Kidney epithelial cell (primary cell): Measurements from ENCODE around the gene MIGA1. TPM values are rescaled to one million over a fixed set of nuclear protein-coding genes. Genes with fewer than 3 reads are reported as not detected.
"Not testable (repeated sequence)": the region's sequence is repeated elsewhere in the genome, so short reads cannot be mapped to it uniquely, and the experiment has no call there.

ENCODE experiments used
- DNase-seq: peaks from one replicate; pipeline ENCODE4 v3.0.0-alpha.2; 2010; ENCODE audit warnings: low read depth
- H3K27me3 ChIP-seq: 2 replicates; pipeline ENCODE4 v1.6.0; 2011; ENCODE audit warnings: low read length; ENCODE audit not compliant: control insufficient read depth, insufficient read depth
- H3K36me3 ChIP-seq: 2 replicates; pipeline ENCODE4 v1.5.1; 2011; ENCODE audit warnings: low read length; ENCODE audit not compliant: control insufficient read depth, insufficient read depth
- H3K4me3 ChIP-seq: 2 replicates; pipeline ENCODE4 v1.5.1; 2011; ENCODE audit warnings: low read depth, mild to moderate bottlenecking, control low read depth, low read length
- CTCF ChIP-seq: IDR thresholded peaks from 2 replicates; pipeline ENCODE4 v1.5.1; 2011; ENCODE audit warnings: mild to moderate bottlenecking, moderate library complexity, low read length, control low read depth, inconsistent platforms; ENCODE audit not compliant: insufficient read depth, poor library complexity, severe bottlenecking
- total RNA-seq: library from RNA; depleted of rRNA; stranded (reverse); fragments of >200 nt; gene quantifications from 2 replicates; pipeline ENCODE4 v1.2.3, GENCODE V29; 2015

The MIGA1 gene
- total RNA-seq, 1 donor from 2014 or later: 14.5 TPM

GRCh38 chr1:77744576-77744975 is 34.9 kb upstream of the MIGA1 start:
- no peak for DNase-seq
- H3K27me3 ChIP-seq: no peaks in the 10 kb centered on the region
- no peak for TF ChIP-seq CTCF
- H3K4me3 ChIP-seq: no peak overlapping the region
- H3K36me3 ChIP-seq: no peaks in the 10 kb centered on the region

DNA sequence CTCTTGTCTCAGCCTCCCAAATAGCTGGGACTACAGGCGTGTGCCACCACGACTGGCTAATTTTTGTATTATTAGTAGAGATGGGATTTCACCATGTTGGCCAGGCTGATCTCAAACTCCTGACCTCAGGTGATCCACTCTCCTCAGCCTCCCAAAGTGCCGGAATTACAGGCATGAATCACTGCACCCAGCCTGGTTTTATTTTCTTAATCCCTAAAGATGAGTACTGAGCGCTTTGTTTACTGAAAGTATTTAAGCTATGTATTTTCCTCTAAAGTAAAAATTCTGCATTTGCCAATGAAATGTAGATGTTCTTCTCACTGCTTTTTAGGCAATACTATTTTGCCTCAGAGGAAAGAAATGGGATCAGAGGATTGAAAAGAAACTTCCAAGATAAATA is 30.0 kb upstream of the MIGA1 start:
- H3K4me3 ChIP-seq, H3K27me3 ChIP-seq, DNase-seq, H3K36me3 ChIP-seq: not testable (repeated sequence)

GRCh38 chr1:77756052-77756754 is 23.2 kb upstream of the MIGA1 start:
- no peak for DNase-seq
- Histone ChIP-seq H3K36me3 (no peaks in the 10 kb centered on the region), H3K4me3 (no peak overlapping the region), H3K27me3 (no peaks in the 10 kb centered on the region)
- no peak for TF ChIP-seq CTCF

DNA sequence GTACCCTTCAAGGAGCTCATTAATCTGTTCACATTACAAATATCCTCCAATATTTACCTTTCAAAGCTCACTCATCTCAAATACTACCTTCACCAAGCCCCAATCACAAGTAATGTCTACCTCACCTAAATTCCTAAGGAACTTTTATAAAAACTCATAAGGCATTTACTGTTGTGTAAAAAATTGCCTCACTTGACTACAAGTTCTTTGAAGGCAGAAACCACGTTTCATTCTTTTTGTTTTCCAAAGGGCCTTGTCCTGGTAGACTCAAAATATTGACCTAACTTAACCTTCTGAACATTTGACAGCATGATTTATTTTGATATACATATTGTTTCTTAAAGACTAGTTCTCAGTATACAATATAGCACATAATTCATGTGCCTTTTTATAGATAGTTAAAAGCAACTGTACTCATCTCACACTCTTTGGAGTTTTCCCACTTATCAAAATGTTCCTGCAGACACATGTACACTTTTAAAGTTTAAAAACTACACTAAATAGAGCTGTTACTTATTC is 22.3 kb upstream of the MIGA1 start:
- Histone ChIP-seq H3K36me3 (no peaks in the 10 kb centered on the region), H3K27me3 (no peaks in the 10 kb centered on the region), H3K4me3 (no peak overlapping the region)
- DNase-seq: no peak
- no peak for TF ChIP-seq CTCF

GRCh38 chr1:77757603-77758002 is 21.8 kb upstream of the MIGA1 start:
- no peak for TF ChIP-seq CTCF
- Histone ChIP-seq H3K27me3 (no peaks in the 10 kb centered on the region), H3K36me3 (no peaks in the 10 kb centered on the region), H3K4me3 (no peak overlapping the region)
- no peak for DNase-seq

GRCh38 chr1:77759071-77760028 is 20.1 kb upstream of the MIGA1 start, which contains the start of gene USP33:
Gene USP33 (minus strand): TSS chr1:77759852. CDS start chr1:77741697, 18,155 bp downstream.
- DNase-seq: peak; percentile 44
- Histone ChIP-seq H3K27me3 (no peaks in the 10 kb centered on the region), H3K4me3 (peak within 1 kb of the TSS; percentile 62), H3K36me3 (no peaks in the 10 kb centered on the region)
- no peak for TF ChIP-seq CTCF
